HG02678 (cell line): ENCODE data around the gene COL1A1.

Source experiments
- ATAC-seq: cut with Tn5 transposase; IDR thresholded peaks from one replicate; pipeline ENCODE4 v1.9.1; 2021; ENCODE audit warnings: mild to moderate bottlenecking, moderate library complexity; ENCODE audit not compliant: unreplicated experiment

Gene COL1A1

DNA sequence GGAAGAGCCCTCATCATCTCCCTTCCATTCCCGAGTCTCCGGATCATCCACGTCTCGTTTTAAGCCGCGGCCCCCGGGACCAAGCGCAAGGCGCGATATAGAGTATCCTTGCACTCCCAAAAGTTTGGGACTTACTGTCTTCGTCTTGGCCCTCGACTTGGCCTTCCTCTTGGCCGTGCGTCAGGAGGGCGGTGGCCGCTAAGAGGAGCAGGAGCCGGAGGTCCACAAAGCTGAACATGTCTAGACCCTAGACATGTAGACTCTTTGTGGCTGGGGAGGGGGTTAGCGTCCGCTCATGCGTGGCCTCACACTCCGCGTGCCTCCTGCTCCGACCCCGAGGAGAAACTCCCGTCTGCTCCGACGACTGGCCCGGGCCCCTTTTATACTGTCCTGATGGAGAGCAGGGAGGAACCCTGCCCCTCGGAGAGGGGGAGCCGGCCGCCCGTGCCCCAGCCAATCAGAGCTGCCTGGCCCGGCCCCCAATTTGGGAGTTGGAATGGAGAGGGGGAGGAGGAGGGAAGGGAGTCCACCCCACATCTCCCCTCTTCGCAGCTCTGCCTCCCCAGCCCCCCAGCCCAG lies at the start of gene COL1A1:
Gene COL1A1, minus strand, starts transcription at position 356 of the 579 bp plus-strand sequence. Its CDS starts 118 bp downstream, at position 238.
- ATAC-seq = no peak

GRCh38 chr17:50248255-50248654 lies 46.8 kb upstream of the COL1A1 start:
- ATAC-seq = no peak

GRCh38 chr17:50244771-50245170 lies 43.3 kb upstream of the COL1A1 start:
- no peak for ATAC-seq

DNA sequence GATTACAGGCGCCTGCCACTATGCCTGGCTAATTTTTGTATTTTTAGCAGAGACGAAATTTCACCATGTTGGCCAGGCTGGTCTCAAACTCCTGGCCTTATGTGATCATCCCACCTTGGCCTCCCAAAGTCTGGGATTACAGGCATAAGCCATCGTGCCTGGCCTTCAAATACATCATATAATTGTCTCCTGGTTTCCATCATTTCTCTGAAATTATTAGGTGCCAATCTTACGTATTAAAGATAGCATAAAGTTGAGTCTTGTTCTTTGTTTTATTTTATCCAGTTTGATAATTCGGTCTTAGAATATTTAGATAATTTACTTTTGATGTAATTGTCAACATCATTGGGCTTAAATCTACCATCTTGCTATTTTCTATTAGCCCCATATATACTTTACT lies 40.0 kb upstream of the COL1A1 start:
- no peak for ATAC-seq

GRCh38 chr17:50240851-50241250 lies 39.4 kb upstream of the COL1A1 start:
- no peak for ATAC-seq

- no peak for ATAC-seq
Measured at GRCh38 chr17:50239937-50240336, 38.5 kb upstream of the COL1A1 start.

DNA sequence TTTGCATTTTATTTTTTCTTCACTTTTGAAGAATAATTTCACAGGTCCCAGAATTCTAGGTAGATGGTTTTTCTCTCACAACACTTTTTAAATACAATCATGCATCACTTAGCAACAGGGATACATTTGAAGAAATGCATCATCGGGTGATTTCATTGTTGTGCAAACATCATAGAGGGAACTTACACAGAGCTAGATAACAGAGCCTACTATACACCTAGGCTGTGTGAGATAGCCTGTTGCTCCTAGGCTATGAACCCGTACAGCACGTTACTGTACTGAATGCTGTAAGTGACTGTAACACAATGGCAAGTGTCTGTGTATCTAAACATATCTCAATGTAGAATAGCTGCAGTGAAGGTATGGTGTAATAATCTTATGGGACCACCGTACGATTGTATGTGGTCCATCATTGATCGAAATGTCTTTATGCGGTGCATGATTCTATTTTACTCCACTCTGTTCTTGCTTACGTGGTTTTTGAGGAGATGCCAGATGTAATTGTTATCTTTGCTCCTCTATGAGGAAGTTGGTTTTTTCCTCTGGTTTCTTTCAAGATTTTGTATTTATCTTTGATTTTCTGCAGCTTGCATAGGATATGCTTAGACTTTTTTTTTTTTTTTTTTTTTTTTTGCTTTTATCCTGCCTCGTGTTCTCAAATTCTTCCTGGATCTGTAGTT lies 37.3 kb upstream of the COL1A1 start:
- ATAC-seq = no peak

- no peak for ATAC-seq
Measured at GRCh38 chr17:50237901-50238300, 36.5 kb upstream of the COL1A1 start.

DNA sequence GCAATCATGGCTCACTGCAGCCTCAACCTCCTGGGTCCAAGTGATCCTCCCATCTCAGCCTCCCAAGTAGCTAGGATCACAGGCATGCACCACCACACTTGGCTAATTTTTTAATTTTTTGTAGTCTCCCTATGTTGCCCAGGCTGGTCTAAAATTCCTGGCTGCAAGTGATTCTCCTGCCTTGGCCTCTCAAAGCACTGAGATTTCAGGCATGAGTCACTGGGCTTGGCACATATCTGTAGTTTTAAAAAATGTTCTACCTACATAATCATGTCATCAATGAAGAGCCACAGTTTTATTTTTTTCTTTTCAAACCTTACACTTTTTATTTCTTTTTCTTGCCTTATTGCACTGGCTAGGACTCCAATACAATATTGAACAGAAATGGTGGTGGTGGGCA lies 33.1 kb upstream of the COL1A1 start:
- ATAC-seq = no peak

- no peak for ATAC-seq
Measured at GRCh38 chr17:50225701-50226240, 24.3 kb upstream of the COL1A1 start.

DNA sequence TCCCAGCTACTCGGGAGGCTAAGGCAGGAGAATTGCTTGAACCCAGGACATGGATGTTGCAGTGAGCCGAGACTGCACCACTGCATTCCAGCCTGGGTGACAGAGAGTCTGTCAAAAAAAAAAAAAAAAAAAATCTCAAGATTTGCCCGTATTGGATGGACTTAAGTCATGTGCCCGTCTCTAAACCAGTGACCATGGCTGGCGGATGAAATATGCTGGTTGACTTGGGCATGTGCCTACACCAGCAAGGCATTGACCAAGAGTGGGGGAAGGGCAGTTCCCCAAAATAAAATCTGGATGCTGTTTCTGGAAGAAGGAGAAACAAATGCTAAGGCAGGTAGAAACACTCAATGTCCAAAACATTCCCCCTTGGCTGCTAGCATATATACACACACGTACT lies 21.5 kb upstream of the COL1A1 start:
- no peak for ATAC-seq

DNA sequence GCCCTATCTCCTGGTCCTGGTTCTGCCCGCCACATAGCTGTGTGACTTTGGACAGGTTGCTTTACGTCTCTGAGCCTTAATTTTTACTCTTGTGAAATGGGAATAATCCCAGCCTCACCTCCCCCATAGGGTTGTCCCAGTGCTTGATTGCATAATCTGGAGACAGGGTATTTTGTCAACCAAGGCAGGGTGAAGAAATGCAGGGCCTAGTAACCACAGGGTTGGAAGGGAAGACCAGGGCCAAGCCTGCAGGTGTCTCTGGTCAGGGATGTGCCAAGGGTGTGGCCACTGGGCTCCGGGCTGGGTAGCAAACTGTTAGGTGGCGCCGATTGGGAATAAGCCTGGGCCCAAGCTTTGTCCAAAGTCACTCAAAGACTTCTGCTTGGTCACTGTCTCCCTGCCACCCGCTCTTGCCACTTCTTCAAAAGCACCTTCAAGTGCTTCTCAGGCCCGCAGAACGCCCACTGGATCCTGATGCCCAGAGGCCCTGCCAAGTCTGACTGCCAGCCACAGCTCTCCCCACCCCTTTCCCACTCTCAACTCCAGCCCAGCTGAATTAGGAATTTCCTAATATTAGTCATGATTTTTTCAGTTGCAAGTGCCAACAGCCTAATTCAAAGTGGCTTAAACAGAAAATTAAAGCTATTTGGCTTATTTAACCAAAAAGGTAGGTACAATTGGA lies 20.6 kb upstream of the COL1A1 start:
- no peak for ATAC-seq

DNA sequence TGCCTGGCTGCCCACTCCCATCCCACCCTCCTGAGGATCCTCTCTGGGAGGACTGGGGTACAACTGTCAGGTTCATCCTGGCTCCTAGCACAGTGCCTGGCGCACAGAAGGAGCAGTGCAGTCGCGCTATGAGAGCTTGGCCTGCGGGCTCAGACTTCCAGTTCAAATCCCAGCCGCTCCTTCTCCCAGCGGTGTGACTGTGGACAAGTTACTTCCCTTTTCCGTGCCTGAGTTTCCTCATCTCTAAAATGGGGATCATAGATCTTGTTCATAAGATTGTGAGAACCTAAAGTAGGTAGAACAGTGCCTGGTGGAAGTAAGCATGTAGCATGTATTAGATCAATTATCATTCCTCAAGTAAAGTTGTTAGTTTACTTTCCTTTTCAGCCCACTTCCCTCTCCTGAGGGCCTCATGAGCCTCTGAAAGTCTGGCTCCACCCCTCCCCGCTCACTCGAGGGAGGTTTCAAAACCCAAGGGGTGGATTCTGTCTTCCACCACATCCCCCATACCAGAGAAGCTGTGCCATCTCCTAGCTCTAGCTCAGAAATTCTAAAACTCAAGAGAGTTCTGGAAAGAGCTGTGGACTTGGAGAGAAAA lies 19.9 kb upstream of the COL1A1 start:
- no peak for ATAC-seq

- no peak for ATAC-seq
Measured at GRCh38 chr17:50220811-50221210, 19.4 kb upstream of the COL1A1 start.

- no peak for ATAC-seq
Measured at GRCh38 chr17:50219939-50220465, 18.6 kb upstream of the COL1A1 start.

DNA sequence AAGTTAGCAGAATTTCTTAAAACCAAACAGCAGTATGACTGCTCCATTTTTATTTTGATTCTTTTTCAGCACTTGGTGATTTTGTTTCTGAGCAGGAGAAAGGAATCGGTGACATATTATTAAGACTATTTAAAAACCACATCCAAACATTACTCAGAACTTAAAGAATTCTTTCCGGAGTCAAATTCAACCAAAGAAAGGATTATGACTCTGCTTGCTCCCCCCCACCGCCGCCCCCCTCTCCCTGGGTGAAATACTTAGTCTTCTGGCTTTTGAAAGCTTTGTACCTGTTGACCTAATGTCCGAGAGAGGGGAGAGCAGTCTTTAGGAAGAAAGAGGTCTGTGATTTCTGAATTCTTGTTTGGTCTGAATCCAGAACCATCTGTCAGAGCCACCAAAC lies 17.9 kb upstream of the COL1A1 start:
- no peak for ATAC-seq

DNA sequence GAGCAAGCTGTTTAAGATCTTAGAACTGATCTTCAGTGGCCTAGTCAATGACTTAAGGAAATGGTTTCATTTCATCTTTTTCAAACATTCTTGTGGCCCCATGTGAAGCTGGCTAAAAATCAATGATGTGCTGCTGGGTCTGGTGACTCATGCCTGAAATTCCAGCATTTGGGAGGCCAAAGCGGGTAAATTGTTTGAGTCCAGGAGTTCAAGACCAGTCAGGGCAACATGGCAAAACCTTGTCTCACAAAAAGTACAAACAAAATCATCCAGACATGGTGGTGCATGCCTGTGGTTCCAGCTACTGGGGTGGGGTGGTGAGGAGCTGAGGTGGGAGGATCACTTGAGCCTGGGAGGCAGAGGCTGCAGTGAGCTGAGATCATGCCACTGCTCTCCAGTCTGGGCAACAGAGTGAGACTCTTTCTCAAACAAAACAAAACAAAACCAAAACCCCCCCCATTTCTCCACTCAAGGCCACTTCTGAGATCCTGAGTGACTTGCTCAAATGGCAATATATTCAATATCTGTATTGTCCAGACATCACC lies 17.4 kb upstream of the COL1A1 start:
- ATAC-seq = no peak

DNA sequence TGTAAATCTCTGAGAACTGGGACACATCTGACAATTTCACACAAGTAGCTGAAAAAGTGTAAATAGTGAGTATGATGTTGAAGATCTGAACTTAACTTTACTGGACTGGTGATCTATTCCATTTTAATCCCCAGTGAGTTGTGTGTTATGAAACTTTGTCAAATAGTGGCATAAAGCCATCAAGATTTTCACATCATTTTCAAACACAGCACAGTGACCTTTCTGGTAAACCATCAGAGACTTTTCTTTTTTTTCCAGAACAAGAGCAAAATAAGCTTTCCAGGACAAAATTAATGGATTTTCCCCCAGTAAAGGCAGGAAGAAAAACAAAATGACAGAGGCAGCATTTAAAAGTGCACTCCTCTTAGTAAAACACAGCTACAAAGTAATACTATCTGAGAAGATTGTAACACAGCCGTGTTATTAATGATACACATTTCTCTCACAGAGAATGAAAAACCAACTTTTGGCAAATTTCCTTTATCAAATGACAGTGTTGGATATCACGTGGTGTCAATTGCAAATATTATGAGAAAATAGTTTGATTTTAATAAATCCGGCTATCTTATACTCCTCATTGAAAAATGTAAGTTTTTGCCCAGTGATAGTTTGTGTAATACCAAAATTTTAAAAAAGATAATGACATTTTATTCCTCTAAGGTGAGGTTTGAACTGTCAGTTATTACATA lies 16.8 kb upstream of the COL1A1 start:
- ATAC-seq = no peak

DNA sequence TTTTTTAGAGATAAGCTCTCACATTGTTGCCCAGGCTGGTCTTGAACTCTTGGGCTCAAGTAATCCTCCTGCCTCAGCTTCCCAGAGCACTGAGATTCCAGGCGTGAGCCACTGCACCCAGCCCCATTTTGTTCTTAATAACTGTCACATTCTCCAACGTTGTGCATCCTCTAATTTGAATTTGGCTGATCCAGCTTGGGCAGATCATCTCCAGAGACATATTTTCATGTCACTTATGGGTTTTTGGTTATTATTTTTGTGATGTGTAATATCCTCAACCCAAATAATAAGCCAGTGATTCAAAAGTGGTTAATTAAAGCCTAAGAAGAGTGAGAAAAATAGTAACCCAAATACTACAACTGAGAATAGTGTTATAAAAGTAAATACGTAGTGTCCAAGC lies 16.2 kb upstream of the COL1A1 start:
- ATAC-seq = no peak

DNA sequence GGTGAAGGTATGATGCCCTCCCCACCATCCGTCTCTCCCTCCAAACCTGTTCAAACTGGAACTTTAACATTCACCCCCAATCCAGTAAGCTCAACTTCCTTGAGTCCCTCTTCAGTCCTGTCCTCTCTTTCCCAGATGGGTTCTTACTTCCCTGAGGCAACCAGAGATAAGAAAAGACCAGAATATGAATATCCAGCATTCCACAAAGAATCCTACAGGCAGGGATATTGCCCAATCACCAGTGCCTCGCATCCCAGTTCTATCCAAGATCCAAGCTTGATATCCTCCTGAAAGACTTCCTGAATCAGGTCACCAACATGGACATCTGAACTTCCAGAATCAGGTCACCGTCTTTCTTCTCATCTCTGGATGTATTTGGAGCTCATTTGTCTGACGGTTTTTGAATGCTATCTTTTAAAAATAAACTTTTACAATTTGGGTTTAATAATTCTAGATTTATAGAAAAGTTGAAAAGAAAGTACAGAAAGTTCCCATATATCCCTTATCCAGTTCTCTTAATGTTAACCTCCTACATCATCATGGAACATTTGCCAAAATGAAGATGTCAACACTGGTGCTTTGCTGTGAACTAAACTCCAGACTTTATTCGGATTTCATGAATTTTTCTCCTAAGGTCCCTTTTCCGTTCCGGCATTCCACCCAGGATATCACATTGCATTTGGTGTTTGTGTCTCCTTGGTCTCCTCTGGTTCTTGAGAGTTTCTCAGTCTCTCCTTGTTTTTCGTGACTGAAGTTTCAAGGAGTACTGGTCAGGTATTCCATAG lies 13.7 kb upstream of the COL1A1 start:
- no peak for ATAC-seq
